ENCODE data around the gene ADARB2. TPM values are rescaled to one million over a fixed set of nuclear protein-coding genes. Genes with fewer than 3 reads are reported as not detected.

The ADARB2 gene
- total and polyA plus RNA-seq, 11 donors, result 0.07 to 1.2 (median 0.28) TPM; not detected in 4

- WGBS, 4 donors, result 83 to 87% (median 86%) methylated on average over 3 to 4 of the region's 4 CpGs
- peaks cover 0 to 24% (median 3%) of the 10 kb centered on the region in 9 donors for H3K27me3 ChIP-seq
These were observed 566.1 kb downstream of the ADARB2 start for GRCh38 chr10:1171182-1171581.

GRCh38 chr10:1170867-1171180 lies 566.5 kb downstream of the ADARB2 start:
- DNase-seq (peak in 1 of 5 donors; percentile 45), ATAC-seq (no peak)
- H3K4me3 ChIP-seq, result no peak overlapping the region
- no peaks in the 10 kb centered on the region for H3K36me3 ChIP-seq
- 81 to 93% (median 88%) methylated on average over 11 to 13 of the region's 13 CpGs for WGBS, 4 donors
- H3K9me3 ChIP-seq, result no peaks in the 10 kb centered on the region
- H3K4me1 ChIP-seq, result no peaks in the 10 kb centered on the region
- H3K27ac ChIP-seq, result no peak overlapping the region
- H3K27me3 ChIP-seq, result peaks cover 0 to 24% (median 3%) of the 10 kb centered on the region in 9 donors
- TF ChIP-seq, protein P1, sequence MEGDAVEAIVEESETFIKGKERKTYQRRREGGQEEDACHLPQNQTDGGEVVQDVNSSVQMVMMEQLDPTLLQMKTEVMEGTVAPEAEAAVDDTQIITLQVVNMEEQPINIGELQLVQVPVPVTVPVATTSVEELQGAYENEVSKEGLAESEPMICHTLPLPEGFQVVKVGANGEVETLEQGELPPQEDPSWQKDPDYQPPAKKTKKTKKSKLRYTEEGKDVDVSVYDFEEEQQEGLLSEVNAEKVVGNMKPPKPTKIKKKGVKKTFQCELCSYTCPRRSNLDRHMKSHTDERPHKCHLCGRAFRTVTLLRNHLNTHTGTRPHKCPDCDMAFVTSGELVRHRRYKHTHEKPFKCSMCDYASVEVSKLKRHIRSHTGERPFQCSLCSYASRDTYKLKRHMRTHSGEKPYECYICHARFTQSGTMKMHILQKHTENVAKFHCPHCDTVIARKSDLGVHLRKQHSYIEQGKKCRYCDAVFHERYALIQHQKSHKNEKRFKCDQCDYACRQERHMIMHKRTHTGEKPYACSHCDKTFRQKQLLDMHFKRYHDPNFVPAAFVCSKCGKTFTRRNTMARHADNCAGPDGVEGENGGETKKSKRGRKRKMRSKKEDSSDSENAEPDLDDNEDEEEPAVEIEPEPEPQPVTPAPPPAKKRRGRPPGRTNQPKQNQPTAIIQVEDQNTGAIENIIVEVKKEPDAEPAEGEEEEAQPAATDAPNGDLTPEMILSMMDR (IDR thresholded peaks at IDR 0.05), result no peak
- TF ChIP-seq POLR2A (IDR thresholded peaks at IDR 0.05), result no peak
- intact Hi-C loops (cut with DNase I), result no loop called here

More at GRCh38 chr10:1171182-1171581, 566.1 kb downstream of the ADARB2 start:
- H3K27ac ChIP-seq, result no peak overlapping the region
- H3K36me3 ChIP-seq, result no peaks in the 10 kb centered on the region
- no peak overlapping the region for H3K4me3 ChIP-seq
- no peaks in the 10 kb centered on the region for H3K9me3 ChIP-seq
- TF ChIP-seq, protein P1 (IDR thresholded peaks at IDR 0.05), result no peak
- TF ChIP-seq POLR2A (IDR thresholded peaks at IDR 0.05), result no peak
- intact Hi-C loops (cut with DNase I), result no loop called here
- H3K4me1 ChIP-seq, result no peaks in the 10 kb centered on the region
- peak in 1 of 5 donors; percentile 17 for DNase-seq
- ATAC-seq, result no peak

GRCh38 chr10:1169981-1170866 lies 567.1 kb downstream of the ADARB2 start:
- DNase-seq (peak in 1 of 5 donors; percentile 24), ATAC-seq (no peak)
- no peak for TF ChIP-seq POLR2A (IDR thresholded peaks at IDR 0.05)
- TF ChIP-seq, protein P1 (IDR thresholded peaks at IDR 0.05), result no peak
- intact Hi-C loops (cut with DNase I), result no loop called here
- H3K4me3 ChIP-seq, result no peak overlapping the region
- WGBS, 4 donors, result 59 to 65% (median 60%) methylated on average over 18 to 22 of the region's 22 CpGs
- H3K27me3 ChIP-seq, result peaks cover 0 to 24% (median 3%) of the 10 kb centered on the region in 9 donors
- H3K27ac ChIP-seq, result no peak overlapping the region
- no peaks in the 10 kb centered on the region for H3K36me3 ChIP-seq
- no peaks in the 10 kb centered on the region for H3K9me3 ChIP-seq
- H3K4me1 ChIP-seq, result no peaks in the 10 kb centered on the region

GRCh38 chr10:1169186-1169885 lies 568.0 kb downstream of the ADARB2 start:
- no peak overlapping the region for H3K4me3 ChIP-seq
- H3K9me3 ChIP-seq, result no peaks in the 10 kb centered on the region
- peak in 1 of 5 donors; percentile 38 for DNase-seq
- no peak for TF ChIP-seq POLR2A (IDR thresholded peaks at IDR 0.05)
- TF ChIP-seq, protein P1 (IDR thresholded peaks at IDR 0.05), result no peak
- H3K27ac ChIP-seq, result no peak overlapping the region
- ATAC-seq, result no peak
- H3K4me1 ChIP-seq, result no peaks in the 10 kb centered on the region
- WGBS, 4 donors, result 71 to 79% (median 72%) methylated on average over 19 to 23 of the region's 23 CpGs
- peaks cover 0 to 20% (median 3%) of the 10 kb centered on the region in 9 donors for H3K27me3 ChIP-seq
- intact Hi-C loops (cut with DNase I), result no loop called here
- no peaks in the 10 kb centered on the region for H3K36me3 ChIP-seq
